ENCODE measurements around the gene CCDC78. TPM values are rescaled to one million over a fixed set of nuclear protein-coding genes. Genes with fewer than 3 reads are reported as not detected.

CCDC78 gene
- total RNA-seq, 2 experiments from 2014 or later: 4.6 to 5.7 TPM

DNA sequence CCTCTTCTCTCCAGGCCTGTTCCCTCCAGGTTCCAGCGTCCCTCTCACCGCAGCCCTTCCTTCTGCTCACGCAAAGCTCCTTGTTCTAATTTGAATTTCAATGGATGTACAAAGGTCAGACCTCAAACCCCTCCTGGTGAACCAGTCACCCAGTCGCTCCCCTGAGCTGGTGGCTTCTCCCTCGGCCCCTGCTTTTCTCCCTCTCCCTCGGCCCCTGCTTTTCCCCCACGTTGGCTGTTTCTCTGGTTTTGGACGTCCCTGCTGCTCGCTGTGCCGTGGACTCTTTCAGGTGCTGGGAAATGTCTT, 25.7 kb upstream of the CCDC78 start:
- DNase-seq (no peak), ATAC-seq (no peak)
- TF ChIP-seq, protein P1, sequence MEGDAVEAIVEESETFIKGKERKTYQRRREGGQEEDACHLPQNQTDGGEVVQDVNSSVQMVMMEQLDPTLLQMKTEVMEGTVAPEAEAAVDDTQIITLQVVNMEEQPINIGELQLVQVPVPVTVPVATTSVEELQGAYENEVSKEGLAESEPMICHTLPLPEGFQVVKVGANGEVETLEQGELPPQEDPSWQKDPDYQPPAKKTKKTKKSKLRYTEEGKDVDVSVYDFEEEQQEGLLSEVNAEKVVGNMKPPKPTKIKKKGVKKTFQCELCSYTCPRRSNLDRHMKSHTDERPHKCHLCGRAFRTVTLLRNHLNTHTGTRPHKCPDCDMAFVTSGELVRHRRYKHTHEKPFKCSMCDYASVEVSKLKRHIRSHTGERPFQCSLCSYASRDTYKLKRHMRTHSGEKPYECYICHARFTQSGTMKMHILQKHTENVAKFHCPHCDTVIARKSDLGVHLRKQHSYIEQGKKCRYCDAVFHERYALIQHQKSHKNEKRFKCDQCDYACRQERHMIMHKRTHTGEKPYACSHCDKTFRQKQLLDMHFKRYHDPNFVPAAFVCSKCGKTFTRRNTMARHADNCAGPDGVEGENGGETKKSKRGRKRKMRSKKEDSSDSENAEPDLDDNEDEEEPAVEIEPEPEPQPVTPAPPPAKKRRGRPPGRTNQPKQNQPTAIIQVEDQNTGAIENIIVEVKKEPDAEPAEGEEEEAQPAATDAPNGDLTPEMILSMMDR (IDR thresholded peaks at IDR 0.05): no peak
- H3K9me3 Mint-ChIP-seq: no peaks in the 10 kb centered on the region
- H3K4me3 Mint-ChIP-seq: no peak overlapping the region
- H3K27ac Mint-ChIP-seq: no peak overlapping the region
- intact Hi-C loops (cut with micrococcal nuclease): no loop called here
- H3K36me3 Mint-ChIP-seq (ENCODE audit: low read depth): no peaks in the 10 kb centered on the region
- CTCF ChIA-PET: no interaction called here
- no peaks in the 10 kb centered on the region for H3K27me3 Mint-ChIP-seq
- no peaks in the 10 kb centered on the region for H3K4me1 Mint-ChIP-seq (ENCODE audit: low read depth)
- POLR2A ChIA-PET: no interaction called here

- Mint-ChIP-seq H3K4me1 (ENCODE audit: low read depth) (no peaks in the 10 kb centered on the region), H3K27me3 (no peaks in the 10 kb centered on the region), H3K36me3 (ENCODE audit: low read depth) (no peaks in the 10 kb centered on the region), H3K27ac (no peak overlapping the region), H3K9me3 (no peaks in the 10 kb centered on the region), H3K4me3 (no peak overlapping the region)
- TF ChIP-seq, protein P1 (IDR thresholded peaks at IDR 0.05): no peak
- ATAC-seq: no peak
- no peak for DNase-seq
- ChIA-PET POLR2A (no interaction called here), CTCF (no interaction called here)
- intact Hi-C loops (cut with micrococcal nuclease): no loop called here
Observed at GRCh38 chr16:751152-752006, 25.1 kb upstream of the CCDC78 start.

DNA sequence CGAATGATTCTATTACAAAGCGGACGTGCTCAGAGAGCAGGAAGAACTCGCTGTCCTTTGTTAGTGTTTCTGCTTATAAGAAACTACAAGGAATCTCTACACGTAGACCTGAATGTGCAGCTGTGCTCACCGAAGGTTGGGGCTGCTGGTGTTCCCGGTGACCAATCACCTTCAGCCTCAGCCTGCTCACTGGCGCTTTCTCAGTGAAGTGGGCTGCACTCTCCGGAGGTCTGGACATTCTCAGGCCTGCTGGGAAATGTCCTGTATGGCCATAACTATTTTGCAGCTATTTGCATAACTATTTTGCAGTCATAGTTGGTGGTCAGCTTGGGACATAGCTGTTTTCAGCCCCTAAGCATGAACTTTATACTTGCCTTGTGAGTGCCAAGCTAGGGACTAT, 24.2 kb upstream of the CCDC78 start:
- CTCF ChIA-PET: interaction anchor here (0.7 to 1.6 kb wide), 2 partner anchors 9 to 40 kb away, joined by 3 to 4 read pairs; no protein-coding TSS in a partner anchor
- intact Hi-C loops (cut with micrococcal nuclease): no loop called here
- ATAC-seq: no peak
- POLR2A ChIA-PET: no interaction called here
- TF ChIP-seq, protein P1 (IDR thresholded peaks at IDR 0.05): no peak
- Mint-ChIP-seq H3K27ac (no peak overlapping the region), H3K27me3 (no peaks in the 10 kb centered on the region), H3K4me1 (ENCODE audit: low read depth) (no peaks in the 10 kb centered on the region), H3K4me3 (no peak overlapping the region), H3K36me3 (ENCODE audit: low read depth) (no peaks in the 10 kb centered on the region), H3K9me3 (no peaks in the 10 kb centered on the region)
- no peak for DNase-seq

- Mint-ChIP-seq H3K27me3 (no peaks in the 10 kb centered on the region), H3K36me3 (ENCODE audit: low read depth) (no peaks in the 10 kb centered on the region), H3K4me1 (ENCODE audit: low read depth) (no peaks in the 10 kb centered on the region), H3K27ac (no peak overlapping the region), H3K4me3 (no peak overlapping the region), H3K9me3 (no peaks in the 10 kb centered on the region)
- CTCF ChIA-PET: interaction anchor here (1.1 to 1.6 kb wide), 3 partner anchors 9 to 38 kb away, joined by 3 to 4 read pairs (median 4); no protein-coding TSS in a partner anchor
- TF ChIP-seq, protein P1 (IDR thresholded peaks at IDR 0.05): no peak
- POLR2A ChIA-PET: interaction anchor here (0.6 to 1.3 kb wide), 2 partner anchors 20 to 25 kb away, joined by 3 read pairs; no protein-coding TSS in a partner anchor
- intact Hi-C loops (cut with micrococcal nuclease): no loop called here
- ATAC-seq: no peak
- no peak for DNase-seq
Observed at GRCh38 chr16:749010-749409, 22.8 kb upstream of the CCDC78 start.

GRCh38 chr16:747978-748746, 21.9 kb upstream of the CCDC78 start:
- ChIA-PET POLR2A (interaction anchor here (0.9 to 1.3 kb wide), 2 partner anchors 24 to 352 kb away, joined by 3 read pairs; no protein-coding TSS in a partner anchor), CTCF (interaction anchor here (1.1 to 1.4 kb wide), 3 partner anchors 8 to 37 kb away, joined by 3 to 4 read pairs (median 3); no protein-coding TSS in a partner anchor)
- H3K36me3 Mint-ChIP-seq (ENCODE audit: low read depth): no peaks in the 10 kb centered on the region
- intact Hi-C loops (cut with micrococcal nuclease): no loop called here
- no peaks in the 10 kb centered on the region for H3K9me3 Mint-ChIP-seq
- TF ChIP-seq, protein P1 (IDR thresholded peaks at IDR 0.05): no peak
- no peaks in the 10 kb centered on the region for H3K4me1 Mint-ChIP-seq (ENCODE audit: low read depth)
- DNase-seq (no peak), ATAC-seq (no peak)
- no peak overlapping the region for H3K27ac Mint-ChIP-seq
- no peaks in the 10 kb centered on the region for H3K27me3 Mint-ChIP-seq
- H3K4me3 Mint-ChIP-seq: no peak overlapping the region

Data from activated CD8-positive, alpha-beta T cell treated with anti-CD3 and anti-CD28 coated beads for 36 hours (primary cell).